Astrocyte (in vitro differentiated cells and primary cell): Measurements from ENCODE around the gene COX6B1. TPM values are rescaled to one million over a fixed set of nuclear protein-coding genes. Genes with fewer than 3 reads are reported as not detected.
A peak's percentile ranks its signal among the peaks of the same experiment; 100 is the strongest.

Experiments used
- DNase-seq: peaks from one replicate; pipeline ENCODE4 v3.0.0-alpha.2; 2010; ENCODE audit warnings: low read depth
- FAIRE-seq: peaks from 2 replicates; lab custom pipeline; 2011; peaks lifted over from hg19 to GRCh38; lab: Jason Lieb, UNC
- H2AFZ ChIP-seq: 2 replicates; pipeline ENCODE4 v1.6.0; 2012; ENCODE audit warnings: low read depth, low read length, inconsistent platforms
- H3K27ac ChIP-seq: 2 replicates; pipeline ENCODE4 v1.5.1; 2011; ENCODE audit warnings: low read depth, low read length, inconsistent platforms
- H3K27me3 ChIP-seq: 2 replicates; pipeline ENCODE4 v1.6.0; 2011; ENCODE audit warnings: low read length, inconsistent platforms; ENCODE audit not compliant: insufficient read depth
- H3K36me3 ChIP-seq: 2 replicates; pipeline ENCODE4 v1.5.1; 2011; ENCODE audit warnings: low read length, inconsistent platforms; ENCODE audit not compliant: insufficient read depth
- H3K4me1 ChIP-seq: 2 replicates; pipeline ENCODE4 v1.5.1; 2011; ENCODE audit warnings: low read length, inconsistent platforms; ENCODE audit not compliant: insufficient read depth
- H3K4me2 ChIP-seq: 2 replicates; pipeline ENCODE4 v1.6.0; 2012; ENCODE audit warnings: low read length, inconsistent platforms
- H3K4me3 ChIP-seq: 2 replicates; pipeline ENCODE4 v1.5.1; 2011; ENCODE audit warnings: low read depth, mild to moderate bottlenecking, low read length, inconsistent platforms; ENCODE audit not compliant: insufficient read depth
- H3K79me2 ChIP-seq: 2 replicates; pipeline ENCODE4 v1.6.0; 2012; ENCODE audit warnings: mild to moderate bottlenecking, low read length, inconsistent platforms; ENCODE audit not compliant: insufficient read depth
- H3K9ac ChIP-seq: 2 replicates; pipeline ENCODE4 v1.6.0; 2012; ENCODE audit warnings: mild to moderate bottlenecking, low read length, inconsistent platforms
- H3K9me3 ChIP-seq: 2 replicates; pipeline ENCODE4 v1.5.1; 2012; ENCODE audit warnings: low read depth, mild to moderate bottlenecking, low read length, inconsistent platforms; ENCODE audit not compliant: insufficient read depth
- H4K20me1 ChIP-seq: 2 replicates; pipeline ENCODE4 v1.6.0; 2012; ENCODE audit warnings: low read length, inconsistent platforms; ENCODE audit not compliant: insufficient read depth
- H3K27ac Mint-ChIP-seq: one replicate; pipeline ENCODE4 v1.8.0; 2021; ENCODE audit warnings: mild to moderate bottlenecking, mixed read lengths; ENCODE audit not compliant: unreplicated experiment
- H3K27me3 Mint-ChIP-seq: one replicate; pipeline ENCODE4 v1.8.0; 2021; ENCODE audit warnings: low read depth, mixed read lengths; ENCODE audit not compliant: unreplicated experiment
- H3K36me3 Mint-ChIP-seq: one replicate; pipeline ENCODE4 v1.8.0; 2021; ENCODE audit warnings: low read depth, mixed read lengths; ENCODE audit not compliant: unreplicated experiment
- H3K4me1 Mint-ChIP-seq: one replicate; pipeline ENCODE4 v1.8.0; 2021; ENCODE audit warnings: low read depth, mixed read lengths; ENCODE audit not compliant: unreplicated experiment
- H3K4me3 Mint-ChIP-seq: one replicate; pipeline ENCODE4 v1.8.0; 2021; ENCODE audit warnings: mild to moderate bottlenecking, moderate library complexity, mixed read lengths; ENCODE audit not compliant: unreplicated experiment
- H3K9me3 Mint-ChIP-seq: one replicate; pipeline ENCODE4 v1.8.0; 2021; ENCODE audit warnings: mild to moderate bottlenecking, mixed read lengths; ENCODE audit not compliant: unreplicated experiment
- EZH2 ChIP-seq: IDR thresholded peaks from 2 replicates; pipeline ENCODE4 v1.6.1; 2012; ENCODE audit warnings: mild to moderate bottlenecking, low read length, inconsistent platforms; ENCODE audit not compliant: insufficient read depth
- total RNA-seq: library from RNA; stranded (reverse); gene quantifications from 2 replicates; pipeline ENCODE4 v1.2.1, GENCODE V29; 2021
- TF ChIP-seq, protein P1 (sequence below): IDR thresholded peaks from 2 replicates; pipeline ENCODE4 v1.5.1; 2011; ENCODE audit warnings: low read depth, mild to moderate bottlenecking, inconsistent platforms, low read length, moderate library complexity; ENCODE audit not compliant: insufficient read depth

The COX6B1 gene
- total RNA-seq, 1 donor from 2014 or later, result 344 TPM

DNA sequence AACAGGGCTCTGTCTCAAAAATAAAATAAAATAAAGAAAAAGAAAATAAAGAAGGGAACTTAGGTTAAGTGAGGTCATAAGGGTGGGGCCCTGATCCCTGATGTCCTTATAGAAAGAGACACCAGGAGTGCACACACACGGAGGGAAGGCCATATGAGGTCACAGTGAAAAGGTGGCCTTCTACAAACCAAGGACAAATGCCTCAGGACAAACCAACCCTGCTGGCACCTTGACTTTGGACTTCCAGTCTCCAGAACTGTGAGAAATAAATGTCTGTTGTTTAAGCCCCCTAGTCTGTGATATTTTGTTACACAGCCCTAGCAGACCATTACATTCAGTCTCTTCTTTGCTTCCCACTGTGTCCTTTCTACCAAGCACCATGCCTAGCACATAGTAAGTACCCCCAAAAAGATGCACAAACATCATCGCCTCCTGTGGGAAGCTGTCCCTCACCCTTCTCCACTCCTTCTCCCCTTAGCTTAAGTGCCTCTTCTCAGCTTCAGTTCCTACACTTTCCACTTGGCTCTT, 47.8 kb downstream of the COX6B1 start:
- no peak overlapping the region for H3K4me3 ChIP-seq
- H3K36me3 Mint-ChIP-seq, result no peaks in the 10 kb centered on the region
- TF ChIP-seq, protein P1, sequence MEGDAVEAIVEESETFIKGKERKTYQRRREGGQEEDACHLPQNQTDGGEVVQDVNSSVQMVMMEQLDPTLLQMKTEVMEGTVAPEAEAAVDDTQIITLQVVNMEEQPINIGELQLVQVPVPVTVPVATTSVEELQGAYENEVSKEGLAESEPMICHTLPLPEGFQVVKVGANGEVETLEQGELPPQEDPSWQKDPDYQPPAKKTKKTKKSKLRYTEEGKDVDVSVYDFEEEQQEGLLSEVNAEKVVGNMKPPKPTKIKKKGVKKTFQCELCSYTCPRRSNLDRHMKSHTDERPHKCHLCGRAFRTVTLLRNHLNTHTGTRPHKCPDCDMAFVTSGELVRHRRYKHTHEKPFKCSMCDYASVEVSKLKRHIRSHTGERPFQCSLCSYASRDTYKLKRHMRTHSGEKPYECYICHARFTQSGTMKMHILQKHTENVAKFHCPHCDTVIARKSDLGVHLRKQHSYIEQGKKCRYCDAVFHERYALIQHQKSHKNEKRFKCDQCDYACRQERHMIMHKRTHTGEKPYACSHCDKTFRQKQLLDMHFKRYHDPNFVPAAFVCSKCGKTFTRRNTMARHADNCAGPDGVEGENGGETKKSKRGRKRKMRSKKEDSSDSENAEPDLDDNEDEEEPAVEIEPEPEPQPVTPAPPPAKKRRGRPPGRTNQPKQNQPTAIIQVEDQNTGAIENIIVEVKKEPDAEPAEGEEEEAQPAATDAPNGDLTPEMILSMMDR, result no peak
- no peak for TF ChIP-seq EZH2
- no peak overlapping the region for H2AFZ ChIP-seq
- H3K27me3 Mint-ChIP-seq, result peaks cover 19% of the 10 kb centered on the region
- no peaks in the 10 kb centered on the region for H4K20me1 ChIP-seq
- no peaks in the 10 kb centered on the region for H3K4me1 Mint-ChIP-seq
- no peaks in the 10 kb centered on the region for H3K36me3 ChIP-seq
- no peaks in the 10 kb centered on the region for H3K9me3 ChIP-seq
- FAIRE-seq (no peak), DNase-seq (no peak)
- no peak overlapping the region for H3K27ac ChIP-seq
- no peaks in the 10 kb centered on the region for H3K79me2 ChIP-seq
- H3K9ac ChIP-seq, result no peak overlapping the region
- no peak overlapping the region for H3K4me2 ChIP-seq
- H3K4me3 Mint-ChIP-seq, result no peak overlapping the region
- H3K9me3 Mint-ChIP-seq, result peaks cover 4% of the 10 kb centered on the region
- no peak overlapping the region for H3K27ac Mint-ChIP-seq
- no peaks in the 10 kb centered on the region for H3K4me1 ChIP-seq
- H3K27me3 ChIP-seq, result no peaks in the 10 kb centered on the region

GRCh38 chr19:35696835-35697234, 48.7 kb downstream of the COX6B1 start:
- no peak overlapping the region for H3K4me3 Mint-ChIP-seq
- no peaks in the 10 kb centered on the region for H3K36me3 Mint-ChIP-seq
- TF ChIP-seq, protein P1, result no peak
- TF ChIP-seq EZH2, result no peak
- H3K4me2 ChIP-seq, result no peak overlapping the region
- no peaks in the 10 kb centered on the region for H3K27me3 ChIP-seq
- H3K27ac ChIP-seq, result no peak overlapping the region
- H3K36me3 ChIP-seq, result no peaks in the 10 kb centered on the region
- H2AFZ ChIP-seq, result no peak overlapping the region
- H3K4me1 Mint-ChIP-seq, result no peaks in the 10 kb centered on the region
- peaks cover 4% of the 10 kb centered on the region for H3K9me3 Mint-ChIP-seq
- DNase-seq, result no peak
- H3K27ac Mint-ChIP-seq, result no peak overlapping the region
- H3K27me3 Mint-ChIP-seq, result peaks cover 19% of the 10 kb centered on the region
- no peak overlapping the region for H3K4me3 ChIP-seq
- H3K9ac ChIP-seq, result no peak overlapping the region
- H3K79me2 ChIP-seq, result no peaks in the 10 kb centered on the region
- no peak for FAIRE-seq
- no peaks in the 10 kb centered on the region for H4K20me1 ChIP-seq
- no peaks in the 10 kb centered on the region for H3K9me3 ChIP-seq
- no peaks in the 10 kb centered on the region for H3K4me1 ChIP-seq

DNA sequence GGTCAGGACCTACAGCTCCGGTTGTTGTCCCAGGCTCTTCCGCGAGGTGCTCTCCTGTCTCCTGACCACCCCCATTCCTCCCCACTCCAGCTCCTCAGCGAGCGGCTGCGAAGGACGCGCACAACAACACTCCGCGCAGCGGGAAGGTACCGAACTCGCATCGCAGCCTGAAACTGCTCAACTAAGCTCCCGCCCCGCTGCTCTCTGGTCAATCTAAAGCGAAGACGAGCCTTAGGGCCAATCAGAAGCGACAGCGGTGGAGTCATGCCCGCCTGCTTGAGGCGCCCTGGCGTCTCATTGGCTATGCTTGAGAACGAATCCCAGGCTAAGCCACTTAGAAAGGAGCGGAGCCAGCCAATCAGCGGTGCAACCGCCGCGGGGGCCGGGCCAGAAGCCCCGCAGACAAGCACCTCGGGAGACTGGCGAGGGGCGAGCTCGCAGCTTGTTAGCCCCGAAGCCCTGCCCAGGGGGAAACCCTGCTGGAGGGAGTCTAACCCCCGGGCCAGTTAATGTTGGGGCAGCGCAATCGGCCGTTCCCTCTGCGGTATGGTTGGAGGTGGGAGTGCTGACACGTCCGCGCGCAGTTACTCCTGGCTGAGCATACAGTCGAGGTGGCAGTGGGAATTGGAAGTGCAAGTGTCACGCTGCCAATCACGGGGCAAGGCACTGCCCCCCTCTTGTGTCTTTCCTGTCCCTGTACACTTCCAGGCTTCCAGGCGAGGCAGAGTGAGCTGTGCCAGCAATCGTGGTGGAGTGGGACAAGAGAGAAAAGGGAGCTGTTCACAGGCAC, 54.3 kb downstream of the COX6B1 start:
- H4K20me1 ChIP-seq, result no peaks in the 10 kb centered on the region
- H3K27me3 ChIP-seq, result no peaks in the 10 kb centered on the region
- H3K27ac ChIP-seq, result no peak overlapping the region
- H3K4me1 ChIP-seq, result peaks cover 6% of the 10 kb centered on the region
- FAIRE-seq (no peak), DNase-seq (peak; percentile 96)
- H3K4me3 ChIP-seq, result peak overlapping the region; percentile 61
- H2AFZ ChIP-seq, result peak overlapping the region; percentile 92
- no peaks in the 10 kb centered on the region for H3K9me3 ChIP-seq
- H3K79me2 ChIP-seq, result no peaks in the 10 kb centered on the region
- peak overlapping the region; percentile 97 for H3K4me3 Mint-ChIP-seq
- H3K4me1 Mint-ChIP-seq, result peaks cover 2% of the 10 kb centered on the region
- H3K36me3 ChIP-seq, result no peaks in the 10 kb centered on the region
- no peaks in the 10 kb centered on the region for H3K36me3 Mint-ChIP-seq
- peak overlapping the region; percentile 59 for H3K9ac ChIP-seq
- TF ChIP-seq EZH2, result no peak
- H3K4me2 ChIP-seq, result peak overlapping the region; percentile 91
- peaks cover 25% of the 10 kb centered on the region for H3K27me3 Mint-ChIP-seq
- H3K9me3 Mint-ChIP-seq, result peaks cover 2% of the 10 kb centered on the region
- peak overlapping the region; percentile 63 for H3K27ac Mint-ChIP-seq
